Adrenal gland (tissue), 5 donors: ENCODE results near the gene RBM22.

Experiments
- POLR2A ChIP-seq, 2 donors: fragments of 450-650 bp; IDR thresholded peaks; one replicate each; pipeline ENCODE4 v1.6.1; 2017; ENCODE audit warnings: antibody characterized with exemption in 2 of 2, mild to moderate bottlenecking in 2 of 2, moderate library complexity in 1 of 2
- TF ChIP-seq, protein P1 (sequence below), 6 experiments: fragments of 450-650 bp in 4 of 6; fragments of 200-600 bp in 2 of 6; sonication (generic) in 1 of 6; IDR thresholded peaks; 1 replicate in 5 of 6; 2 replicates in 1 of 6; pipeline versions ENCODE4 v1.5.1 to v1.8.0; 2016 to 2021; ENCODE audit warnings: antibody characterized with exemption in 6 of 6, mild to moderate bottlenecking in 2 of 6, moderate library complexity in 1 of 6
- donor health status: DM: no; HTN: no; CAD: no.

DNA sequence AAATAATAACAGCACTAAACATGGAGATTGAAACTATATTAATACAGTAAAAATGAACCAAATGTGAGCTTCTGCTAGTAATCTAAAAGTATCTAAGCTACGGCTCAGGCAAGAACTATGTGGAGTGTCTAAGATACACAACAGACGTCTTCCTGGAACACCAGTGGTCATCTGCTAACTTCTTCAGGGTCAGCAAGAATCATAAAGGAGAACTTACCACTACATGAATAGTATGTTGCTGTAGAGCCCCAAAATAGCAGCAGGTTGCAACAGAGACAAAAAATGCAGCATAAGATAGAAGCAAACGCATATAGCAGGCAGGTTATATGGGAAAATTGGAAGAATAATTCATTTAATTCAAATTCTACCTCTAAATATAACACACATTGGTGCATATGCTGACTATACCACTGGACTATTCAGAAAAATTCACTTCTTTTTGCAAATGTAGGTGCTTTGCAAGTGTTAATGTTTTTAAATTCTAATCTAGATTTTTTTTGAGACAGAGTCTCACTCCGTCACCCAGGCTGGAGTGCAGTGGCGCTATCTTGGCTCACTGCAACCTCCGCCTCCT is 30.9 kb upstream of the RBM22 start:
- no peak for TF ChIP-seq POLR2A (IDR thresholded peaks at IDR 0.05)
- TF ChIP-seq, protein P1, sequence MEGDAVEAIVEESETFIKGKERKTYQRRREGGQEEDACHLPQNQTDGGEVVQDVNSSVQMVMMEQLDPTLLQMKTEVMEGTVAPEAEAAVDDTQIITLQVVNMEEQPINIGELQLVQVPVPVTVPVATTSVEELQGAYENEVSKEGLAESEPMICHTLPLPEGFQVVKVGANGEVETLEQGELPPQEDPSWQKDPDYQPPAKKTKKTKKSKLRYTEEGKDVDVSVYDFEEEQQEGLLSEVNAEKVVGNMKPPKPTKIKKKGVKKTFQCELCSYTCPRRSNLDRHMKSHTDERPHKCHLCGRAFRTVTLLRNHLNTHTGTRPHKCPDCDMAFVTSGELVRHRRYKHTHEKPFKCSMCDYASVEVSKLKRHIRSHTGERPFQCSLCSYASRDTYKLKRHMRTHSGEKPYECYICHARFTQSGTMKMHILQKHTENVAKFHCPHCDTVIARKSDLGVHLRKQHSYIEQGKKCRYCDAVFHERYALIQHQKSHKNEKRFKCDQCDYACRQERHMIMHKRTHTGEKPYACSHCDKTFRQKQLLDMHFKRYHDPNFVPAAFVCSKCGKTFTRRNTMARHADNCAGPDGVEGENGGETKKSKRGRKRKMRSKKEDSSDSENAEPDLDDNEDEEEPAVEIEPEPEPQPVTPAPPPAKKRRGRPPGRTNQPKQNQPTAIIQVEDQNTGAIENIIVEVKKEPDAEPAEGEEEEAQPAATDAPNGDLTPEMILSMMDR (IDR thresholded peaks at IDR 0.05), result no peak
